UCSD-AML1 (cell line): Measurements from ENCODE around the gene EFCAB13.
A peak's percentile ranks its signal among the peaks of the same experiment; 100 is the strongest.
"Not testable (repeated sequence)": the region's sequence is repeated elsewhere in the genome, so short reads cannot be mapped to it uniquely, and the experiment has no call there.

Source experiments
- DNase-seq: peaks from one replicate; lab custom pipeline; 2025; ENCODE audit not compliant: unreplicated experiment; lab: John Stamatoyannopoulos, UW

The EFCAB13 gene

DNA sequence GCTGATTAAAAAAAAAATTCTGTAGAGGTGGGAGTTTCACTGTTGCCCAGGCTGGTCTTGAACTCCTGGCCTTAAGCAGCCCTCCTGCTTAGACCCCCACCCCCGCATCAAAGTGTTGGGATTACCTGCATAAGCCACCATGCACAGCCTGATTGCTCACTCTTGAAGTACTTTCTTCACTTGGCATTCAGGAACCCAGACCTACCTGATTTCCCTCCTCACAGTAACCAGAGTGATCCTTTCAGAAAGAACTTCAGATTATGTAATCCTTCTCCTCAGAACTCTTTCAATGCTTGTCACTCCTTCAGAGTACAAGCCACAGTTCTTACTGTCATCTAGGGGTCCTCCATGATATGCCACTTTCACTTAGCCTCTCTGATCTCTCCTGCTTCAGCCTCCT is 1.4 kb downstream of the EFCAB13 start:
- DNase-seq = no peak

DNA sequence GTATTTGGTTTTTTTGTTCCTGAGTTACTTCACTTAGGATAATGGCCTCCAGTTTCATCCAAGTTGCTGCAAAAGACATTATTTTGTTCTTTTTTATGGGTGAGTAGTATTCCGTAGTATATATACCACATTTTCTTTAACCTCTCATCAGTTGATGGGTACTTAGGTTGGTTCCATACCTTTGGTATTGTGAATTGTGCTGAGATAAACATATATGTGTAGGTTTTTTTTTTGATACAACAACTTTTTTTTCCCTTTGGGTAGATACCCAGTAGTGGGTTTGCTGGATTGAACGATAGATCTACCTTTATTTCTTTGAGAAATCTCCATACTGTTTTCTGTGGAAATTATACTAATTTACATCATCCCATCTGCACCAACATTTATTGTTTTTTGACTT is 6.8 kb downstream of the EFCAB13 start:
- no peak for DNase-seq

DNA sequence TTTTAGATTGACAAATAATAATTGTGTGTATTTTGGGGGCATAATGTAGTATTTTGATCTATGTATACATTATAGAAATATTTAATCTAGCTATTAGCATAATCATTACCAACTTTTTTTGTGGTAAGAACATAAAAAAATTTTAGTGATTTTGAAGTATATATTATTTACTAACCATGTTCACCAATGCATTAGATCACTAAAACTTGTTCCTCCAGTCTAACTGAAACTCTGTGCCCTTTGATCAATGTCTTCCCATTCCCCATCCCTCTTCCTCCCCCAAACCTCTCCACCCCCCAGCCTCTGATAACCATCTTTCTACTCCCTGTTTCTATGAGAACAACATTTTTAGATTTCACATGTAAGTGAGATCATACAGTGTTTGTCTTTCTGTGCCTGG is 8.5 kb downstream of the EFCAB13 start:
- DNase-seq = no peak

DNA sequence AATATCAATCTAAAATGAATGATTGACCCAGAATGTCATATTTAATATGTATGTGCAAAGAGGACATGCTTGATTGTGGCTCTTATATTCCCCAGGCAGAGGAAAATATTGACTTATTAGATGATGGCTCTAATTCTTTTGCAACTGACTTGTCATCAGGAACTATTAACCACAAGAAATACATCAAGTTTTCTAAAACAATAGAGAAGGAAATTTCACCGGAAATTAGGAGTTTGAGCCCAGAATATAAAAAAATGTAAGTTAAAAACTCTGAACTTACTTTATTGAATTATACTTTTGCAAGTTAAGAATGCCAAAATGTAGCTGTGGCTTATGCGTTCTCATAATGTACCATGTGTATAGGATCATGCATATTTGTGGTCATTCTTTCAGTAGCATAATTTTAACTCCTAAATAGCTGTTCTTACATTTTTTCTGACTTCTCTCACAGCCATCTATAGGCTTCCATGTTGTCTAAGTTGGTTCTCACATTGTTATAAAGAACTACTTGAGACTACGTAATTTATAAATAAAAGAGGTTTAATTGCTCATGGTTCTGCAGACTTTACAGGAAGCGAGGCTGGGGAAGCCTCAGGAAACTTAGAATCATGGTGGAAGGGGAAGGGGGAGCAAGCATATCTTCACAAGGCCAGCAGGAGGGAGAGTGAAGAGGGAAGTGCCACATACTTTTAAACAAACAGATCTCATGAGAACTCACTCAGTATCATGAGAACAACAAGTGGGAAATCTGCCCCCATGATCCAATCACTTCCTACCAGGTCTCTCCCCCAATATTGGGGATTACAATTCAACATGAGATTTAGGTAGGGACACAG is 11.6 kb downstream of the EFCAB13 start:
- peak; percentile 9 for DNase-seq

DNA sequence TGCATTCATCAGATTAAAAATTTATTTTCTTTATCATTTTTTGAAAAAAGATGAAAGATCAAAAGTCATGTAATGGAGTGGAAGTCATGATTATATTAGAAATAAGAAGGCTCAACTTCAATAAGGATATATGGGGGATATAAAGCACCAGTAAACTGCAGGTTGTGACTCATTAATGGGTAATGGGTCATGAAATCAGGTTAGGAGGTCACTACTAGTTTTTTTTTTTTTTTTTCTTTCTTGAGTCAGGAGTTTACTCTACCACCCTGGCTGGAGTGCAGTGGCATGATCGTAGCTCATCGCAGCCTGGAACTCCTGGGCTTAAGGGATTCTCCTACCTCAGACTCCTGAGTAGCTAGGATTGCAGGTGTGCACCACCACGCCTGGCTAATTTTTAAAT is 14.3 kb downstream of the EFCAB13 start:
- DNase-seq = no peak

DNA sequence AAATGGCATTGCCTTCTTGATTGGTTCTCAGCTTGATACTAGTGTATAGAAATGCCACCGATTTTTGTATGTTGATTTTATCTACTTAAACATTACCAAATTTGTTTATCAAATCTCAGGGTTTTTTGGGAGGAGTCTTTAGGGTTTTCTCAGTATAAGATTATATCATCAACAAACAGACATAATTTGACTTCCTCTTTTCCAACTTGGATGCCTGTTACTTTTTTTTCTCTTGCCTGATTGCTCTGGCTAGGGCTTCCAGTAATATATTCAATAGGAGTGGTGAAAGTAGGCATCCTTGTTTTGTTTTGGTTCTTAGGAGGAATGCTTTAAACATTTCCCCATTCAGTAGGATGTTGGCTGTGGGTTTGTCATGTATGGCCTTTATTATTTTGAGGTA is 29.1 kb downstream of the EFCAB13 start:
- no peak for DNase-seq

DNA sequence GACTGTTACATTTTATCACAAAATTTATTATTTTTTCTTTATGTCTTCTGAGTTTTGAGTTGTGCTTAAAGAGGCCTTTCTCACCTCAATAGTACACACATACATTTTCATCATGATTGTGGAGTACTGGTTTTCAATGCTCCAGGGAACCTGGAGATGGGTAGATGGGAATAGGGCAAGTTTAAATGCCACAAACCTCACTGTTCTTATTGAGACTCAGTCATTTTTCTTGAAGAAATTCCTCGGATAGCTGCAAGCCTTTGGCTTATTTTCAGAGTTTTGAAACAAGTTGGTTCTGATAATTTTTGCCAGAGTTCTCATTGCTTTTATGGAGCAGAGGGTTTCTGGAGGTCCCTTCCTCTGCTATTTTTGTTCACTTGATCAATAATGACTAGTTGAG is 34.9 kb downstream of the EFCAB13 start:
- no peak for DNase-seq

DNA sequence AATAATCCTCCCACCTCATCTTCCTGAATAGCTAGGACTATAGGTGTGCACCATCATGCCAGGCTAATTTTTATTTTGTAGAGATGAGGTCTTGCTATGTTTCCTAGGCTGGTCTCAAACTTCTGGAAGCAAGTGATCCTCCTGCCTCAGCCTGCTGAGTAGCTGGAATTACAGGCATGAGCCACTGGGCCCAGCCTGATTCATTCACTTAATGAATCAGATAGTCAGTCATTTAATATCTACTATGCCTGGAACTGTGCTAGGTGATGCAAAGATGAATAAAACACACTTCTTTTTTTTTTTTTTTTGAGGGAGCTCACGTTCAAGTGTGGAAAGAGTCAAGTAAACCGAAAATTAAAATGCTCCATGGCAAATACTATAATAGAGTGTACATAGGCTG is 39.4 kb downstream of the EFCAB13 start:
- no peak for DNase-seq

DNA sequence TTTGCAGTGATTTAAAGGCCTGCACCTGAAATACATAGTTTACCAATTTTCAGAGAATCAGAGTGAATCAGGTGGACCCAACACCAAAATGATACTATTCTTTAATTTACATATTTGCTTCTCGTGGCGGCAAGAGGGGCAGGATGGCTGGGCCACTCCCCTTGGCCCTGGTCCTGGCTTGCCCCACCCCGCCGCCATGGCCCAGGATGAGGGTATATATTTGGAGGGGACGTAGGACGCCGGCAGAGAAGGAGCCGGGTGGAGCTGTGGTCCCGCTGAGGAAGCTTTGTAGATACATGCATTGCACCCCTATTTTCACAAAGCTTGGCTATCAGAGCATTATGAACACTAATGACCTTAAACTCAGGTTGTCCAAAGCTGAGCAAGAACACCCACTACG is 43.5 kb downstream of the EFCAB13 start:
- no peak for DNase-seq

DNA sequence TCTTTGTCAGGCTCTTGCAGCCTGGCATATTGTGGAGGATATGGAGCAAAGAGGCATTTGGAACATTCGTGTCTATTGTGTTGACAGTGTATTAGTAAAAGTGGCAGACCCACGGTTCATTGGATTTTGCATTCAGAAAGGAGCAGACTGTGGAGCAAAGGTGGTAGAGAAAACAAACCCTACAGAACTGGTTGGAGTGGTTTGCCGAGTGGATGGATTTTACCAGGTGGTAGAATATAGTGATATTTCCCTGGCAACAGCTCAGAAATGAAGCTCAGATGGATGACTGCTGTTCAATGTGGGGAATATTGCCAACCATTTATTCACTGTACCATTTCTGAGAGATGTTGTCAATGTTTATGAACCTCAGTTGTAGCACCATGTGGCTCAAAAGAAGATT is 44.5 kb downstream of the EFCAB13 start:
- DNase-seq = no peak

DNA sequence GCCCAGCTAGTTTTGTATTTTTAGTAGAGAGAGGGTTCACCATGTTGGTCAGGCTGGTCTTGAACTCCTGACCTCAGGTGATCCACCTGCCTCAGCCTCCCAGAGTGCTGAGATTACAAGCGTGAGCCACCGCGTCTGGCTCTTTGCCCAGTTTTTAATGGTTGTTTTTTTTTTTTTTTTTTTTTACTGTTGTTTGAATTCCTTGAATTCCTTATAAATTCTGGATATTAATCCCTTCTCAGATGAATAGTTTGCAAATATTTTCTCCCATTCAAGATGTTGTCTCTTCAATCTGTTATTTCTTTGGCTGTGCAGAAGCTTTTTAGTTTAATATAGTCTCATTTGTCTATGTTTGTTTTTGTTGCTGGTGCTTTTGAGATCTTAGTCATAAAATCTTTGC is 47.1 kb downstream of the EFCAB13 start:
- DNase-seq = not testable (repeated sequence)

DNA sequence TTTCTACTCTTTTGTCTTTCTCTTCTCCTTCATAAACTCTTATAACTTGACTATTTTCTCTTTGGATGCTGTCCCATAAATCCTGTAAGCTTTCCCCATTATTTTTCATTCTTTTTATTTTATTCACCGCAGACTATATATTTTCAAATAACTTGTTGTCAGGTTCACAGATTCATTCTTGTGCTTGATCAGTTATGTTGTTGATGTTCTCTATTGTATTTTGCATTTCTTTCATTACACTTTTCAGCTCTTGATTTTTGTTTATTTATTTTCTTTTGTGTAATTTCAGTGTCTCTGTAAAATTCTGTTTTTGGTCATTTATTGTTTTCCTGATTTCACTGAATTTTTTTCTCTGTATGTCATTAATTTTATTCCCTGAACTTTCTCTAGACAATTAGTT is 49.2 kb downstream of the EFCAB13 start:
- DNase-seq = no peak

DNA sequence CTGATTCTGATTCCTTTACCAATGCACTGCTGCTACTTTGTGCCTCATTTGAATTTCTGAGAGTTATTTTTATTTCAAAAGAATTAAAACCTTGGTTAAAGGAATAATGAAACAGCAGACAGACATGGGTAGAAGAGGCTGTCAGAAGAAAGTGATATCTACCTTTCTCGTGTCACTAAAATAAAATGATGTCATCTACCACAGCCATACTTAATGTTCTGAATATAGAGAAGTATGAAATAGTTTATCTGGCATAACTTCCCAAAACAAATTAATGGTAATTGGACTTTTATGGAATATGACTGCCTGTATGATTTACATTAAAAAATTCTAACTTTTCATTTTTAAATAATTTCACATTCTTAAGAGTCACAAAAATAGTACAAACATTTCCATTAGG is 52.5 kb downstream of the EFCAB13 start:
- DNase-seq = no peak

DNA sequence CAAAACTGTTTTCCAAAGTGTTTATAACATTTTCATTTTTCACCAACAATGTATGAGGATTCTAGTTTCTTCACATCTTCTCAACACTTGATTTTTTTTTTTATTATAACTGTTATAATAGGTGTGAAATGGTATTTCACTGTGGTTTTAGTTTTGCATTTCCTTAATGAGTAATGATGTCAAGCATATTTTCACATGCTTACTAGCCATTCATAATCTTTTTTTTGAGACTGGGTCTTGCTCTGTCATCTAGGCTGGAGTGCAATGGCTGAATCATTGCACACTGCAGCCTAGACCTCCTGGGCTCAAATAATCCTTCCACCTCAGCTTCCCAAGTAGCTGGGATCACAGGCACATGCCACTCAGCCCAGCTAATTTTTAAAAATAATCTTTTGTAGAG is 65.1 kb downstream of the EFCAB13 start:
- DNase-seq = no peak

DNA sequence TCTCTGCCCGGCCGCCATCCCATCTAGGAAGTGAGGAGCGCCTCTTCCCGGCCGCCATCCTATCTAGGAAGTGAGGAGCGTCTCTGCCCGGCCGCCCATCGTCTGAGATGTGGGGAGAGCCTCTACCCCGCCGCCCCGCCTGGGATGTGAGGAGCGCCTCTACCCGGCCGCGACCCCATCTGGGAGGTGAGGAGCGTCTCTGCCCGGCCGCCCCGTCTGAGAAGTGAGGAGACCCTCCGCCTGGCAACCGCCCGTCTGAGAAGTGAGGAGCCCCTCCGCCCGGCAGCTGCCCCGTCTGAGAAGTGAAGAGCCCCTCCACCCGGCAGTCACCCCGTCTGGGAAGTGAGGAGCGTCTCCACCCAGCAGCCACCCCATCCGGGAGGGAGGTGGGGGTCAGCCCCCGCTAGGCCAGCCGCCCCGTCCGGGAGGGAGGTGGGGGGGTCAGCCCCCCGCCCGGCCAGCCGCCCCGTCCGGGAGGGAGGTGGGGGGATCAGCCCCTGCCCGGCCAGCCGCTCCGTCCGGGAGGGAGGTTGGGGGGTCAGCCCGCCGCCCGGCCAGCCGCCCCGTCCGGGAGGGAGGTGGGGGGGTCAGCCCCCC is 73.9 kb downstream of the EFCAB13 start:
- not testable (repeated sequence) for DNase-seq

DNA sequence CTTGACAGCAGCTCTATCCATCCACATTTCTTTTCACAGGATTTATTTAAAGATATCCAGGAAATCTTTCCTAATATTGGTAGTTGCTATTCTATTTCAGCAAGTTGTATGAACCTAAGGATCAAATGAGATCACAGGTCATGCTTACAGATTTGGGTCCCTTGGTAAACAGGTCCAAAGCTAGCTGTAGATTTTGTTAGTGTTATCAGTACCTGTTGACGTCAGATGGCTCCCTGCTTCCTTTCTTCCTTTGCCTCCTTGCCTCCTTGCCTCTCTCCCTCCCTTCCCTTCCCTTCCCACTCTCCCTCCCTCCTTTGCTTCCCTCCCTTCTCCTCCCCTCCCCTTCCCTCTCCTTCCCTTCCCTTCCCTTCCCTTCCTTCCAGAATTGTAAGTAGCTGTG is 76.6 kb downstream of the EFCAB13 start:
- no peak for DNase-seq

DNA sequence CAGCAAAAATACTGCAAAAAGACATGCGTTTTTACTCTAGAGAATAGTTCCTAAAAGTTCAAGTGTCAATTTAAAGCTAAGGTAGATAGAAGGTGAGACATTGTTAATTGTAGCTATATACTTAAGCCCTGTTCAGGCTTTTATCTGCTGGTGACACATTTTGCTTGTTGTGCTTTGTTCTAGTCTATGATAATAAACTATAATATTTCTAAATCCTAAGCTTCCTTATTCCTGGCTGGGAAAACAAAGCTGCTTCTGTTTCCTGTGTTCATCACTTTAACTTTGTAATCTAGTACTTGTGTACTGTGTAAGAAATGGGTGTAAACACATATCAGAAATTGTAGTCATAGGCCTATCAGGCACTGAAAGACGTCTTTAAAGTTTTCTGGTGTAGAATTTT is 77.3 kb downstream of the EFCAB13 start:
- no peak for DNase-seq

DNA sequence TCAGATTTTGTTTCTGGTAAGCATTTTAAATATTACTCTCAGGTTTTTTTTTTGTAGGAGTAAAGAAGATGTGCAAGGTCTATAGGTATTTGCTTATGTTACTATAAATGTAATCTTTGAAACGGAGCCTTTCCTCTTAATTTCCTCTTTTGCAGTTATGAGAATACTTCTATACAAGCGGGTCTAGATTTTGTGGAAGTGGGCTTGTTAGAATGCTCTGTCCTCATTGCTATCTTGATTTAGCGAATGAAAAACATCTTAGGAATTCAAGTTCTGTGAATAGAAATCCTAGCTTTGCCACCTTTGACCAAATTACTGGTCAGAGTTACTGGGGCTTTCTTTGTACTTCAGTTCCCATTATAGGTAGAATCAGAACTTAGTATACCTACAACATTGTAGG is 80.3 kb downstream of the EFCAB13 start:
- no peak for DNase-seq

DNA sequence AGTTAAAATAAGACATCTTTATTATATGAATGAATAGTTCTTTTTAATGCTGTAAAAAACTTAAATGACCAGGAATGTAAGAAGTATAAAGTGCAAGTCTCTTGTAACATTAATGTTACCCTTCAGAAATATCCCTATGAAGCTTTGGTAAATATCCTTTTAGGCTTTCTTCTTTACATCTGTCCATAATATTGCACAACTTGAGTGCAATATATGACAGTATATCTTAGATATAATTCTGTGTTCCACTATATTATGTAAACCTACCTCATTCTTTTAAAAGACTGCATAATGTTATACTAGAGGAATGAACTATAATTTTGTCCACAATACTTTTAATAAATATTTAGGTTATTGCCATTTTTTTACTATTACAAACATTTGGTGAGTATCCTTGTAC is 81.1 kb downstream of the EFCAB13 start:
- DNase-seq = no peak

DNA sequence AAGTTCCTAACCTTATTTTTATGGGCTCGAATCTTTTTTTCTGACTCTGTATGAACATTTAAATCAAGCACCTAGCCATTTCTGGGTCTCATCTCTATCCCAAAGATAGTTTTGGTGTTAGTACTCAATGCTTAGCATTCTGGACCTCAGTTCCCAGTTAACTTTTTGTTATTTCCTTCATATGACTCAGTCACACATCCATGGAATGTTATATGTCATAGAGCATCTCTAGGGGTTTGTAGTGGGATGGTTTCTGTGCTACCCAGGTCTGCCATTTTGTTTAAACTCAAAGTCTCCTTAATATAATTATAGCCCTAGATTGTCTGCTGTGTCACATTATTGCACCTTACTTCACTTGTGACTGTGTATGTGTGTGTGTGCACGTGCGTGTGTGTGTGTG is 90.1 kb downstream of the EFCAB13 start:
- no peak for DNase-seq

DNA sequence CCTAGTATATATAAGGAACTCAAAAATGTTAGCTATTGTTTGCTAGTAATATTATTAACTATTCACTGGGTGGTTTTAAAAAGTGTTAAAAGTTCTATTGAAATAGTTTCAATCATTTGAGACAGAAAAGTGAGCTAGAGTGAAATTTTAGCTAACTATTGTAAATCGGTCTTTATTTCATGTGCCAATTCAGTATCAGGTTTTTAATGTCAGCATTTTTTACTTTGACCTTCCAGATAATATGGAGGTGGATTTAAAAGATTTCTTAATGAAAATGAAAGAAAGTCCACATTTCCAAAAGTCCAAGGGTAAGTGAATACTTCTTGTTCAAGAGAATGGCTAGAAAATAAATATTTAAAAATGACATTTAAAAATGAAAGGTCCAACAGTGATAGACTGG is 90.9 kb downstream of the EFCAB13 start:
- no peak for DNase-seq

DNA sequence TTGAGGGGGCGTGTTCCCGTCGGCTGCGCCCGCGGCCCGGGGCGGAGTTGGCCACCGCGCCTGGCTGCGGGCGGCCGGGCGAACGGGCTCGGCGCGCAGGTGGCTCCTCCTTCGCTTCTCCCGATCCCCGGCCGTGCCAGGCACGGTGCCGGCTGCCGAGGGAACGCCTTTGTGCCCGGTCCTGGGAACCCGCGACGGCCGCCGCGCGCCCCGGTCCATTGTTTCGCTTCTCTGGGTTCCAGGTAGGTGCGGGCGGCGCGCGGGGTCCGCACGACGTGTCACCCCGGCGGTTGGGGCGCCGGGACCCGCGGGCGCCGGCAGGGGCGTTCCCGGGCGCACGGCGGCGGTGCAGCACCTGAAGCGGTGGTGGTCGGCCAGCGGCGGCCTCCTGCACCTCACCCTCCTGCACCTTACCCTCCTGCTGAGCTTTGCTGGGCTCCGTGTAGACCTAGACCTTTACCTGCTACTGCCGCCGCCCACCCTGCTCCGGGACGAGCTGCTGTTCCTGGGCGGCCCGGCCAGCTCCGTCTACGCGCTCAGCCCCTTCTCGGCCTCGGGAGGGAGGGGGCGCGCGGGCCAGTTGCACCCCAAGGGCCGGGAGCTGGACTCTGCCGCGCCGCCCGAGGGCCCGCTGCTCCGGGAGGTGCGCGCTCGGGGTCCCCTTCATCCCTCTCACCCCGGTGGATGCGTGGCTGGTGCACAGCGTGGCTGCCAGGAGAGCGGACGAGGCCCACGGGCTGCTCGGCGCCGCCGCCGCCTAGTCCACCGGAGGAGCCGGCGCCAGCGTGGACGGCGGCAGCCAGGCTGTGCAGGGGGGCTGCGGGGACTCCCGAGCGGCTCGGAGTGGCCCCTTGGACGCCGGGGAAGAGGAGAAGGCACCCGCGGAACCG is 99.9 kb downstream of the EFCAB13 start:
- DNase-seq = no peak
